HG03108 (cell line): ENCODE data around the gene IMMP2L.

ENCODE experiments used
- ATAC-seq: cut with Tn5 transposase; IDR thresholded peaks from one replicate; pipeline ENCODE4 v1.9.1; 2021; ENCODE audit warnings: moderate library complexity; ENCODE audit not compliant: unreplicated experiment

IMMP2L gene

DNA sequence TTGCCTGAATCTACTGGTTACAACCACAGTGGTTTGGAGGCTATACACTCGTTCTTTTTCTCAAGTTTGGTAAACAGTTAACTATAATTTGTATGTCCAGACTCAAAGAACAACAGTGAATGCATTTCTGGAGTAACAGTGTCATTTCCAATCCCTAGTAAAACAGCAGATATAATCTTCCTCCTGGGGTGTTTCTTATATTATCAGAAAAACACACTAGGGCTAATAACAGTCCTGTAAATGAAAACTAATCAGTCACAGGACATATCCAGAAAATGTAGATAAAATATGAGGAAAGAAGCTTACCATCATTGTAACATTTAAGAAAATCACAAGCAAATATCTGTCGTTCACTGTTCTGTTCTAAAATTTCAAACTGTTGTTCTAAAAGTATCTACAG lies 388.8 kb downstream of the IMMP2L start:
- ATAC-seq, result no peak

- no peak for ATAC-seq
Measured at GRCh38 chr7:111172564-111173257, 389.6 kb downstream of the IMMP2L start.

DNA sequence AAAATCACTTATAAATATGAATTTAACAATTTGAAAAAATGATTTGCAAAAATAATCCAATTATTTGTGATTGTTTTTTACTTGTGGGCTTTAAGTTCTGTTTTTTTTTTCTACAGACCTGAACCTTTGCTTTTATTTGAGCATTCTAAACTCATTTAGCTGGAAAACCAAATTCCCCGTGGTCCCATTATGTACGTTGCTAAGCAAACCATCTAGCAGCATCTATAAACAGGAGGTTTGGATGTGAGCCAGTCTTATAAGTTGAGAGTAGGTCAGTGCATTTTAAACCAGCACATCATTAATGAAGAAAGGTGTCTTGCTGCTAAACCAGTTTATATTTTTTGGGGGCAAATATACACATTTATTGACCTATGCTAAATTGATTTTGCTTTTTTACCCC lies 394.1 kb downstream of the IMMP2L start:
- no peak for ATAC-seq

DNA sequence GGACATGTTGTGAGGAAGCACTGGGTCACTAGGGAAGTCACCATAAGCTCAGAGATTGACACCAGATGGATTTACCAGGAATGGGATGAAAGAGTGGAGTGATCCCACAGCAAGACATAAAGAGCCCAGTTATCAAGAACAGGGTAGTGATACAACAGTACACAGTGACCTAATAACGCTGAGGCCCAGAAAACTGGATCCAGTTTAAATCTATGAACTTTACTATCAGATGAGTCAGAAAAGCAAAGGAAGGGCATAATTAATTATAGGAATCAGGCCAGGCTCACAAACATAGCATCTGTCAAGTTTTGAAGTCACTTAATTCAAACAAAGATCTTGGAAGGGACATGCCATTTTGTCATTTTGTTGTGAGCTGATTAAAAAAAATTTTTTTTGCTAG lies 397.9 kb downstream of the IMMP2L start:
- no peak for ATAC-seq

DNA sequence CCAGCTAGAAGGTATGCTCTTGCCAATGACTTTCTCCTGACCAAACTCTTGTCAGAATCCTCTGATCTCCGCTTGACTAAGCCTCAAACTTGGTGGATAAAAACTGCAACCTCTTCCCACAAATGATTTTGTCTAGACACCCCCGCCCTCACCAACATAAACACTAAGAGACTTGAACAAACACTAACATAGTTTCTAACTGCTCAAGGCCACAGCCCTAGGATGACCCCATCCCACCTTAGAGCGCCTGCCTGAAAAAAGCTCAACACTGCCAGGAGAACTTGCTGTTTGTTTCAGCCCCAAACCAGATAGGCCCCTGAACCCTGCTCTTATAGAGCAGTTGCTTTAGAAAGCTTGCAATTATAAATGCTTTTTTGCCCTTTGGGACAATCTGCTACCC lies 399.6 kb downstream of the IMMP2L start:
- ATAC-seq, result no peak

GRCh38 chr7:111160297-111160696 lies 402.0 kb downstream of the IMMP2L start:
- no peak for ATAC-seq

DNA sequence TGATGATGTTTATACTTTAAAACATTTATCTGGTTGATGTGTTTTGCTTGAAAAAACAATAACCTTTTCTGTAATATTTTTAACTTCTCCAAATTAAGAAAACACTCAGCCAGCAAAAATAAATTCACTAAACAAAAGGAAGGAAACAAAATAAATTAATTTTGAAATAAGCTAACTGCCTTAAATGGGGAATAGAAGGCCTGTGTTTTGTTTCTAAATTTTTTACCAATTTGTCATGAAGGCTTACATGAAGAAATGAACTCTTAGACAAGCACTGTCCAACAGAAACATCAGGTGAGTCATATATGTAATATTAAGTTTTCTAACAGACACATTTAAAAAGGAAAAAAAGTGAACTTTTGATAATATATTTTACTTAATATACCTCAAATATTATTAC lies 402.9 kb downstream of the IMMP2L start:
- no peak for ATAC-seq

DNA sequence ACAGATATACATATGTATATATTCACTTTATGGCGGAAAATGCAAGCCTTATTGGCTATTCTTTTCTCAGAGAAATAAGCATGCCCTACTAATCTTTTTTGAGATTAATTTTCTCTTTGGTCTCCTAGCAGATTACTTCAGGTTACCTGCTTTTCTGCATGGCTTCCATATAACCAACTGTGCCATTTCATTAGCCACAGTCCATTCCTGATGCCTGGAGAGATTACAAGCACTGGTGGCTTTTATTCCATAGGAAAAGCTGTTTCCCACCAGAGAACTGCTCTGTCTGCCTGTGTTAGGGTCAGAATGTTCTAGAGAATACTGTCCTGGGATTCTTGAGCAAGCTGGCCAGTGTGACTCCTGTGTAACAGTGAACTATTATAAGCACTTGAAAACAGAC lies 411.6 kb downstream of the IMMP2L start:
- no peak for ATAC-seq

GRCh38 chr7:111147708-111148533 lies 414.4 kb downstream of the IMMP2L start:
- ATAC-seq, result no peak

DNA sequence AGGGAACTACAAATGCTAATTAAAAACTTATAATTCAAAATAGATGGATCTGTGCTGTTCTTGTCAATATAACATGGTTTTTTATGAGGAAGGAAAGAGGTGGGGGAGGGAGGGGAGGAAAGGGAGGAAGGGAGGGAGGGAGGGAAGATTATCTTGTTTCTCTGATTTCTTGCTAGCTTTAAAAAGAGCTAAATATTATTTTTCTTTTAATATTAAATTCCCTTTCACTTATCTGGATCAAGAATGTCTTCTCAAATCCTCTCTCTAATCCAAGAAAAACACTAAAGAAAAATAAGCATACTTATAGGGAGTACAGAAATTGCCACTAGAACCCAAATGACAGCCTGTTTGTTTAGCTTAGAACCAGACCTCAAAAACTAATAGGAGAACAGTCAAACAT lies 416.2 kb downstream of the IMMP2L start:
- no peak for ATAC-seq

DNA sequence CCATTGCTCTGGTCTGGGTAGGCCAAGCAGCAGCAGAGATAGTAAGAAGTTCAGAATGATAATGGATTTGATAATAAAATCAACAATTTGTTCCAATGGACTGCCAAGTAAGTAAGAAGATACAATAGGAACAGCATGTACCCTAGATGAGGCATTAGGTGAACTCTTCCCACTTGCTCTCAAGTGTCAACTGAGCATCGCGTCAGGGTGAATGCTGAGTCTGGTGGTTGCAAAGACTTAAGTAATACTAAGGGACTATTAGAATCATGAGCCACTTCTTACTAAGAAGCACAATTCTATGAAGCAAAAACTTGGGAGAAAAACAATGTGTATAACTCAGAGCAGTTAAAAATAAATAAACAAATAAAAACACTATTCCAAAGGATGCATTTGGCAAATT lies 416.8 kb downstream of the IMMP2L start:
- ATAC-seq, result no peak

GRCh38 chr7:111140091-111140865 lies 422.0 kb downstream of the IMMP2L start:
- ATAC-seq, result no peak

DNA sequence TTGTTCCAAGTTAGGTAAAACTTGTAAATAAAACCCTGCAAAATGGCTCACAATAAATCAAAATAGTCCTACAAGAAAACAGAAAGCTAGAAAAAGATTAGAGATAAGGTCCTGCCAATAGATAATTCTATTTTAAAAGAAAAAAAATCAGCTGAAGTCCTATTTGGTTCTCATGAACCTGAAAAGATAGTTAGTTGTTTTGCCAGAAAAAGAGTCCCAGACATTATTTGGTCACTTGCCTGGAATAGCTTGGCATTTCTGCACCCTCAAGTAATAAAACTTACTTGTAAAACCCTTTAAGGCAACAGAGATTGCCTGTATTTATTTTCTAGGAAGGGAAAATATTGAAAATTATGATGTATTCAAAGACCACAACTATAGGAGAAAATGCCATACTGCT lies 423.7 kb downstream of the IMMP2L start:
- no peak for ATAC-seq

GRCh38 chr7:111138193-111138569 lies 424.1 kb downstream of the IMMP2L start:
- peak; percentile 98 for ATAC-seq

GRCh38 chr7:111137296-111138192 lies 424.7 kb downstream of the IMMP2L start:
- ATAC-seq, result peak; percentile 53

DNA sequence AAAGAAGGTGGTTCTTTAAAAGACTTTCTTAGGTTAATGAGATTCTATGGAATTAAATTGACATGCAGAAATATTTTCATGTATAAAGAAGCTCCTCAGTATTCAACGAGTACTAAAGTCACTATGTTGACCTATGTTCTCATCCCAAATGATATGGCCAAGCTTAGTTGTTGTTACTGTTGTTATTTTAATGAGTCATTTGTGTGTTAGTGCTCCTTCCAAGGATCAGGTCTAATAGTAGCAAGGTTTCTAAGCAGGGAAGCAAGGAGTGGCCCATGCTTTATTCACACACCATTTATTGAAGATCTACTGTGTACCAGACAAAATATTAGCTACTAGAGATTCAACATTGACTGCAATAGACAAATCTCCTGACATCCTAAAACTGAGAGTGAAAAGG lies 429.5 kb downstream of the IMMP2L start:
- ATAC-seq, result no peak

DNA sequence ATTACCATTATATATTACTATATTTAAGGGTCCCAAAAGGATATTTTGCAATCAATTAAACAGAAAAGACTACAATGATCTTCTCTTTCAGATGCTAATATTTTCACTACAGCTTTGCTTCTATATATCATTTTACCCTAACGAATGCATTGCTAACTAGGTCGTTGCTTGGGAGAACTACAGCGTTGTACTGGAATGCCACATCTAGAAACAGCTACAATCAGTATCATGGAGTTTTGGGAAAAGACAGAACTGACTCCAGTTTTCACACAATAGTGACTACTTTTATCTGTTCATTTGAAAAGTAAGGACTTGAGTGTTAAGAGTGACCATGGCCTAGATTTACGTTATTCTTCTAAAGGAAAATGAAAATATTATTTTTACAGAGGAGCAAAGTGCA lies 432.9 kb downstream of the IMMP2L start:
- ATAC-seq, result no peak

- no peak for ATAC-seq
Measured at GRCh38 chr7:111126987-111127386, 435.3 kb downstream of the IMMP2L start.

GRCh38 chr7:111115966-111116365 lies 446.3 kb downstream of the IMMP2L start:
- ATAC-seq, result no peak

DNA sequence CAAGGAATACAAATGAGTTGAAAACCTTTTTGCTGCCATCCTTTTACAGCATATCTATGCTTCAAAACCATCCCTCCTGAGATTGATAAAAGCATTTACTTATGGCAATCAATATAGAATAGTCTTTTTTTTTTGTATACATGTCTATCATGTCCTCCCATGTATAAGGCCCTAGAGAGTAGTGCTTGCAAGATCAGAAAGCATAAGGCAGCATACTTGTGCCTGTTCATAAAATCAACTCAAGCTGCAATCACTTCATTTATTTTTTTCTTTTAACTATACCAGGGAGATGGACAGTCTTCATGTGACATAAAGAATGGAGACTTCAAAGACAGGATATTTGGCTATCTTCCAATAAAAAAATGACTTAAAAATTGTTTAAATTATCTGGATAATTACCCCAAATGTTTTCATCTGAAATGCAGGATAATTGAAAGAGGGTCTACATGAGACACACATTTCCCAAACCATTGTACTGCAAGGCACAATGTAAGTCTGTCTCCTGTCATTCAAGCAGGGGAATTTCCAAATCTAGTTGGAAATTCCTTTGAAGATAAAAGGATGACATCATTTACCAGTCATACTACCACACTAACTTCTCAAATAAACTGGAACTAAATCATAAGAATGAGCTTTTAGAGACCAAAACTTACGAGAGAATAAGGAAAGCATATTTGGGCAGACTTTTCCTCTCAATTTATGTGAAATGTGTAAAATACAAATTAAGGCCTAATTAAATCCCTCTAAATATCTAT lies 448.9 kb downstream of the IMMP2L start:
- no peak for ATAC-seq
